ENCODE data around the gene ENTPD7. TPM values are rescaled to one million over a fixed set of nuclear protein-coding genes. Genes with fewer than 3 reads are reported as not detected.

The ENTPD7 gene
- total RNA-seq, 1 donor from 2014 or later: 19.0 TPM

- Histone ChIP-seq H3K4me3 (ENCODE audit: low read depth, low read length) (no peak overlapping the region), H3K27me3 (ENCODE audit: control insufficient read depth, insufficient read depth, low read length) (no peaks in the 10 kb centered on the region), H3K36me3 (ENCODE audit: control insufficient read depth, insufficient read depth, low read length) (peaks cover 13% of the 10 kb centered on the region)
- no peak for TF ChIP-seq CTCF (IDR thresholded peaks at IDR 0.05; ENCODE audit: insufficient read depth, low read length, severe bottlenecking)
- FAIRE-seq (no peak), DNase-seq (ENCODE audit: low read depth) (no peak)
These were observed 89.6 kb downstream of the ENTPD7 start for GRCh38 chr10:99748823-99749451.

- Histone ChIP-seq H3K36me3 (ENCODE audit: control insufficient read depth, insufficient read depth, low read length) (peaks cover 8% of the 10 kb centered on the region), H3K27me3 (ENCODE audit: control insufficient read depth, insufficient read depth, low read length) (no peaks in the 10 kb centered on the region), H3K4me3 (ENCODE audit: low read depth, low read length) (no peak overlapping the region)
- FAIRE-seq (no peak), DNase-seq (ENCODE audit: low read depth) (no peak)
- no peak for TF ChIP-seq CTCF (IDR thresholded peaks at IDR 0.05; ENCODE audit: insufficient read depth, low read length, severe bottlenecking)
These were observed 91.3 kb downstream of the ENTPD7 start for GRCh38 chr10:99750641-99751040.

DNA sequence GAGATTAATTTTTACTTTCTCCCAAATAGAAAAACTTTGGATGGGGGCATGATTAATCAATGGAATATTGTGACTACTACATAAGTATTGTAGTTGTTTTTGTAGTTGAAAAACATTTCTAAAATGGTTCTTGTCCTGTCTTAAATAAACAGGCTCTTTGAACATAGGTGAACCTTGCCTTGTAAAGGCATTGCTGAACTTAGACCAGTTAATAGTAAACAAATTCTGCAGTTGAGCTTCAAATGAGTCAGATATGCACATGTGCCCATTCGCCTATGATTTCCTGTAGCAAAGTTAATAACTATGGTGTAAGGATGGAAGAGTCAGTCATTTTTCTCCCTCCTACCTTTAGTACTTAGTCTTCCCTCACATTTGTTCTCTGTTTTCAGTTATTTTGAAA lies 95.4 kb downstream of the ENTPD7 start:
- FAIRE-seq (no peak), DNase-seq (ENCODE audit: low read depth) (peak; percentile 61)
- peaks cover 8% of the 10 kb centered on the region for H3K36me3 ChIP-seq (ENCODE audit: control insufficient read depth, insufficient read depth, low read length)
- no peak for TF ChIP-seq CTCF (IDR thresholded peaks at IDR 0.05; ENCODE audit: insufficient read depth, low read length, severe bottlenecking)
- no peaks in the 10 kb centered on the region for H3K27me3 ChIP-seq (ENCODE audit: control insufficient read depth, insufficient read depth, low read length)
- H3K4me3 ChIP-seq (ENCODE audit: low read depth, low read length): no peak overlapping the region

Other genes starting within 250 kb of the ENTPD7 start
- gene GOT1, start 228.9 kb upstream of the ENTPD7 start, total RNA-seq: 62.9 and 67.9 TPM in 2 replicates
- under 0.01 TPM in 1 of 2 replicates, not detected in the other for gene NKX2-3, start 126.6 kb upstream of the ENTPD7 start, total RNA-seq
- 15.4 and 17.4 TPM in 2 replicates for gene SLC25A28, start 39.1 kb upstream of the ENTPD7 start, total RNA-seq
- gene COX15, start 72.6 kb downstream of the ENTPD7 start, total RNA-seq: 33.2 and 35.7 TPM in 2 replicates
- 14.2 and 25.0 TPM in 2 replicates for gene CUTC, start 72.7 kb downstream of the ENTPD7 start, total RNA-seq
- gene ABCC2, start 123.1 kb downstream of the ENTPD7 start, total RNA-seq: 0.53 and 1.0 TPM in 2 replicates

Data from bronchial epithelial cell (primary cell).